KMS-11 (cell line): Measurements from ENCODE around the gene DRD4.

Source experiments
- H2AFZ ChIP-seq: fragments of 200-600 bp; sonication (generic); 2 replicates; pipeline ENCODE4 v1.6.1; 2016; ENCODE audit warnings: antibody characterized with exemption, mixed run types, low read depth
- H3K27ac ChIP-seq: fragments of 200-600 bp; sonication (generic); 2 replicates; pipeline ENCODE4 v1.6.1; 2016; ENCODE audit warnings: mild to moderate bottlenecking, mixed run types
- H3K27me3 ChIP-seq: fragments of 200-600 bp; sonication (generic); 2 replicates; pipeline ENCODE4 v1.6.1; 2017; ENCODE audit warnings: mild to moderate bottlenecking, low read depth, mixed run types, moderate library complexity; ENCODE audit not compliant: insufficient read depth
- H3K36me3 ChIP-seq: fragments of 200-600 bp; sonication (generic); 2 replicates; pipeline ENCODE4 v1.6.1; 2017; ENCODE audit warnings: mild to moderate bottlenecking, mixed run types; ENCODE audit not compliant: insufficient read depth
- H3K4me1 ChIP-seq: fragments of 200-600 bp; sonication (generic); 2 replicates; pipeline ENCODE4 v1.6.1; 2016; ENCODE audit warnings: mild to moderate bottlenecking, low read depth, mixed run types; ENCODE audit not compliant: poor library complexity, severe bottlenecking
- H3K4me2 ChIP-seq: fragments of 200-600 bp; sonication (generic); 2 replicates; pipeline ENCODE4 v1.7.0; 2016; ENCODE audit warnings: mild to moderate bottlenecking, mixed run types
- H3K4me3 ChIP-seq: fragments of 200-600 bp; sonication (generic); IDR thresholded peaks from 2 replicates; pipeline ENCODE4 v1.6.1; 2017; ENCODE audit warnings: low read depth, low read length, mixed read lengths; ENCODE audit not compliant: insufficient read depth
- H3K79me2 ChIP-seq: fragments of 200-600 bp; sonication (generic); 2 replicates; pipeline ENCODE4 v1.6.1; 2016; ENCODE audit warnings: low read depth, mixed run types; ENCODE audit not compliant: insufficient read depth
- H3K9ac ChIP-seq: fragments of 200-600 bp; sonication (generic); 2 replicates; pipeline ENCODE4 v1.6.1; 2016; ENCODE audit warnings: mild to moderate bottlenecking, mixed run types
- H4K20me1 ChIP-seq: fragments of 200-600 bp; sonication (generic); 2 replicates; pipeline ENCODE4 v1.6.1; 2016; ENCODE audit warnings: mild to moderate bottlenecking, mixed run types; ENCODE audit not compliant: insufficient read depth
- TF ChIP-seq, protein P1 (sequence below): fragments of 200-600 bp; sonication (generic); conservative IDR thresholded peaks from 2 replicates; pipeline ENCODE4 v1.6.1; 2017; ENCODE audit warnings: low read depth, mild to moderate bottlenecking, antibody characterized with exemption, low read length, moderate library complexity, mixed read lengths

The DRD4 gene

DNA sequence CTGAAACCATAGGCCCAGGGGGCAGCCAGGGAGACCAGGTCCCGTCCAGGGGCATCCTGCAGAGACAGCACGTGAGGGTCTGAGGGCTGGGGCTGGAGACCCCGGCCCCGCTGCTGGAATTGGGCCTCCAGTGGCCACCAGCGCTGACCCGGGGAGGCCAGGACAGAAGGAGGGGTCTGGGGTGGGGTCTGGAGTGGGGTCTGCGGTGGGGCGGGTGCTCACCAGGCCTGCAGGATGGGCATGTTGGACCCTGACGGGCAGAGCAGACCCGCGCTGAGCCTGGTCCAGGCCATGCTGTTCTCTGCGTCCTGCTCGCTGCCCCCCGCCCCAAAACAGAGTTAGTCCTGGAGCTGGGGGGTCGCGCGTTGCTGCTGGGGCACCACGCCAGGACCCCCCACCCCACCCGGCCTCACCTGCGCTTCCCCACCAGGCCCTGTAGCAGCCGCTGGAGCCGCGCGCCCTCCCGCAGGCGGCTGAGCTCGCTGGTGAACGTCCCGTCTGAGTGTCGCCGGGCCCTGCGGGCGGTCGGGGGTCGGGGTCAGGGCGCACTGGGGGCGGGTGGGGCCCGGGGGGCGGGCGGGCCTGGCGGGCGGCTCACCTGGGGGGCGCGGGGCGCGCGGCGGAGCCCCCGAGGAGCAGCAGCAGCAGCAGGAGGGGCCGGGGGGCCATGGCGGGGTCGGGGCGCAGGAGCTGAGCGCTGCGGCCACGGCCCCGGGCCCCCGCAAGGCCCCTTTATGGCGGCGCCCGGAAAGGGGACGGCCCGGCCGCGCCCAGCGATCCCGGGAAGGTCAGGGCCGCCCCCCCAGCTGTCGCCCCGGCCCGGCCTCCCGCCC is 10.4 kb upstream of the DRD4 start, which contains the start of gene SCT:
TSS of gene SCT (minus strand) at position 707 of the 833 bp plus-strand sequence. CDS start at position 669, 38 bp downstream.
- Histone ChIP-seq H3K79me2 (no peaks in the 10 kb centered on the region), H3K4me1 (peaks cover 38% of the 10 kb centered on the region), H3K9ac (peak within 1 kb of the TSS; percentile 55; the same call in 1 of the 2 replicates), H3K4me3 (no peak within 1 kb of the TSS), H3K27me3 (no peaks in the 10 kb centered on the region), H4K20me1 (no peaks in the 10 kb centered on the region), H3K27ac (peak within 1 kb of the TSS; percentile 90), H2AFZ (no peak within 1 kb of the TSS), H3K4me2 (peak within 1 kb of the TSS; percentile 97), H3K36me3 (no peaks in the 10 kb centered on the region)
- TF ChIP-seq, protein P1, sequence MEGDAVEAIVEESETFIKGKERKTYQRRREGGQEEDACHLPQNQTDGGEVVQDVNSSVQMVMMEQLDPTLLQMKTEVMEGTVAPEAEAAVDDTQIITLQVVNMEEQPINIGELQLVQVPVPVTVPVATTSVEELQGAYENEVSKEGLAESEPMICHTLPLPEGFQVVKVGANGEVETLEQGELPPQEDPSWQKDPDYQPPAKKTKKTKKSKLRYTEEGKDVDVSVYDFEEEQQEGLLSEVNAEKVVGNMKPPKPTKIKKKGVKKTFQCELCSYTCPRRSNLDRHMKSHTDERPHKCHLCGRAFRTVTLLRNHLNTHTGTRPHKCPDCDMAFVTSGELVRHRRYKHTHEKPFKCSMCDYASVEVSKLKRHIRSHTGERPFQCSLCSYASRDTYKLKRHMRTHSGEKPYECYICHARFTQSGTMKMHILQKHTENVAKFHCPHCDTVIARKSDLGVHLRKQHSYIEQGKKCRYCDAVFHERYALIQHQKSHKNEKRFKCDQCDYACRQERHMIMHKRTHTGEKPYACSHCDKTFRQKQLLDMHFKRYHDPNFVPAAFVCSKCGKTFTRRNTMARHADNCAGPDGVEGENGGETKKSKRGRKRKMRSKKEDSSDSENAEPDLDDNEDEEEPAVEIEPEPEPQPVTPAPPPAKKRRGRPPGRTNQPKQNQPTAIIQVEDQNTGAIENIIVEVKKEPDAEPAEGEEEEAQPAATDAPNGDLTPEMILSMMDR = no peak

DNA sequence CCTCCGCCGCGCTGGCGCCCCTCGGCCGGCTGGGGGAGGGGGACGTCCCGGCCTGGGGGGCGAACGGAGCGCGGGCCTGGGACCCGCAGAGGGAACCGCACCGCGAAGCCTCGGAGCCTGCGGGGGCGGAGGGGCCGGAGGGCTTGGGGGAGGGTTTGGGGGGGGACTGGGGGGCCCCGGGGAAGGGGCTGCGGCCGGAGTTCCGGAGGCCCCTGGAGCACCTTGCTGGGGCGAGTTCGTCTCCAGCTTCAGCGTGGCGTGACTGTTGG is 9.8 kb upstream of the DRD4 start:
- Histone ChIP-seq H2AFZ (no peak overlapping the region), H3K4me1 (peaks cover 38% of the 10 kb centered on the region), H3K4me3 (no peak overlapping the region), H3K79me2 (no peaks in the 10 kb centered on the region), H3K27ac (no peak overlapping the region), H4K20me1 (no peaks in the 10 kb centered on the region), H3K4me2 (no peak overlapping the region), H3K9ac (no peak overlapping the region), H3K27me3 (no peaks in the 10 kb centered on the region), H3K36me3 (no peaks in the 10 kb centered on the region)
- TF ChIP-seq, protein P1 = no peak

DNA sequence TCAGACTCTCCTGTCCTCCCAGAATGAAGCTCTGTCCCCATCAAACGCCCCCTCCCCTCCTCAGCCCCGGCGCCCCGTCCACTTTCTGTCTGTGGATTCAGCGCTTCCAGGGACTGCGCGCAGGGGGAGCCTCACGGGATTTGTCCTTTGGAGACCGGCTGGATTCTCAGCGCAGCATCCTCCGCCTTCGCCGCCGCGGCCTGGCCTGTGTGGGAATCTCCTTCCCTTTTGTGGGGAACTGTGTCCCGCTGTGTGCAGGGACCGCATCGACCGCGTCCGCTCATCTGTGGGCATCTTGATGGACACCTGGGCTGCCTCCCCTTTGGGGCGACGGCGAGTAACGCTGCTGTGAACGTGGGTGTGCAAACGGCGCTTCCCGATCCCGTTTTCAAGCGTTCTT is 9.0 kb upstream of the DRD4 start:
- Histone ChIP-seq H2AFZ (peak overlapping the region; percentile 6; the same call in 1 of the 2 replicates), H3K27ac (peak overlapping the region; percentile 90), H3K4me2 (peak overlapping the region; percentile 97), H3K4me3 (no peak overlapping the region), H3K4me1 (peaks cover 38% of the 10 kb centered on the region), H3K79me2 (no peaks in the 10 kb centered on the region), H3K27me3 (no peaks in the 10 kb centered on the region), H4K20me1 (no peaks in the 10 kb centered on the region), H3K36me3 (no peaks in the 10 kb centered on the region), H3K9ac (peak overlapping the region; percentile 55)
- TF ChIP-seq, protein P1 = no peak

DNA sequence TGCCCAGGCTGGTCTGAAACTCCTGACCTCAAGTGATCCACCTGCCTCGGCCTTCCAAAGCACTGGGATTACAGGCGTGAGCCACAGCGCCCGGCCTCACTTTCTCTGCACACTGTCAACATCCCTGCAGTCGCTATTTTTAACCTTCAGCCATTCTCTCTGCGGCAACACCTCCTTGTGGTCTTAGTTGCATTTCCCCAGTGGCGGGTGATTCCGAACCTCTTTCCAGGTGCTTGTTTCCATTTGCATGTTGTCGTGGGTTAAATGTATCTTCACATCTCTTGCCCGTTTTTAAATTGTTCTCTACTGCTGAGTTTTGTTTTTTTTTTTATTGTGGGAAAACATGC is 7.9 kb upstream of the DRD4 start:
- Histone ChIP-seq H3K27ac (peak overlapping the region; percentile 90), H2AFZ (no peak overlapping the region), H3K4me1 (peaks cover 38% of the 10 kb centered on the region), H3K4me3 (no peak overlapping the region), H4K20me1 (no peaks in the 10 kb centered on the region), H3K27me3 (no peaks in the 10 kb centered on the region), H3K4me2 (peak overlapping the region; percentile 97), H3K36me3 (no peaks in the 10 kb centered on the region), H3K79me2 (no peaks in the 10 kb centered on the region), H3K9ac (peak overlapping the region; percentile 55; the same call in 1 of the 2 replicates)
- TF ChIP-seq, protein P1 = no peak; the same call in 1 of the 2 replicates
